Neural progenitor cell (in vitro differentiated cells): ENCODE measurements around the gene TPGS1. TPM values are rescaled to one million over a fixed set of nuclear protein-coding genes. Genes with fewer than 3 reads are reported as not detected.

ENCODE experiments used
- DNase-seq: peaks from one replicate; pipeline ENCODE4 v3.0.0-alpha.2; 2016; ENCODE audit warnings: low spot score
- H2AFZ ChIP-seq: fragments of 200-600 bp; sonication (generic); replicated peaks from 2 replicates; pipeline ENCODE4 v1.6.1; 2016; ENCODE audit warnings: antibody characterized with exemption
- H3F3A ChIP-seq: fragments of 200-600 bp; sonication (generic); 2 replicates; pipeline ENCODE4 v1.6.1; 2016; ENCODE audit warnings: antibody characterized with exemption, low read depth
- H3K27ac ChIP-seq: fragments of 200-600 bp; sonication (generic); 2 replicates; pipeline ENCODE4 v1.5.1; 2016; ENCODE audit warnings: mild to moderate bottlenecking
- H3K27me3 ChIP-seq: fragments of 200-600 bp; sonication (generic); 2 replicates; pipeline ENCODE4 v1.6.1; 2016; ENCODE audit warnings: mild to moderate bottlenecking, moderate library complexity
- H3K36me3 ChIP-seq: fragments of 200-600 bp; sonication (generic); 2 replicates; pipeline ENCODE4 v1.5.1; 2016
- H3K4me1 ChIP-seq: fragments of 200-600 bp; sonication (generic); 2 replicates; pipeline ENCODE4 v1.6.1; 2016; ENCODE audit warnings: mixed run types
- H3K4me2 ChIP-seq: fragments of 200-600 bp; sonication (generic); 2 replicates; pipeline ENCODE4 v1.6.1; 2016
- H3K4me3 ChIP-seq: fragments of 200-600 bp; sonication (generic); 2 replicates; pipeline ENCODE4 v1.5.1; 2016
- H3K79me2 ChIP-seq: fragments of 200-600 bp; sonication (generic); 2 replicates; pipeline ENCODE4 v1.6.1; 2016; ENCODE audit warnings: low read depth
- H3K9ac ChIP-seq: fragments of 200-600 bp; sonication (generic); 2 replicates; pipeline ENCODE4 v1.6.1; 2016
- H3K9me3 ChIP-seq: fragments of 200-600 bp; sonication (generic); 2 replicates; pipeline ENCODE4 v1.5.1; 2016; ENCODE audit warnings: low read depth
- H4K20me1 ChIP-seq: fragments of 200-600 bp; sonication (generic); 2 replicates; pipeline ENCODE4 v1.6.1; 2016; ENCODE audit warnings: low read depth
- H3K27ac Mint-ChIP-seq: 3 replicates; pipeline ENCODE4 v1.8.0; 2021; ENCODE audit warnings: mixed read lengths
- H3K27me3 Mint-ChIP-seq: 2 replicates; pipeline ENCODE4 v1.8.0; 2022; ENCODE audit warnings: low read depth, mild to moderate bottlenecking, inconsistent platforms, moderate library complexity, mixed read lengths; ENCODE audit not compliant: insufficient read depth
- H3K36me3 Mint-ChIP-seq: 3 replicates; pipeline ENCODE4 v1.8.0; 2021; ENCODE audit warnings: mixed read lengths
- H3K4me1 Mint-ChIP-seq: 3 replicates; pipeline ENCODE4 v1.8.0; 2021; ENCODE audit warnings: mixed read lengths
- H3K4me3 Mint-ChIP-seq: 3 replicates; pipeline ENCODE4 v1.8.0; 2021; ENCODE audit warnings: mild to moderate bottlenecking, moderate library complexity, mixed read lengths
- H3K9me3 Mint-ChIP-seq: 3 replicates; pipeline ENCODE4 v1.8.0; 2020; ENCODE audit warnings: mixed read lengths
- EZH2 ChIP-seq: fragments of 200-600 bp; sonication (generic); IDR thresholded peaks from 2 replicates; pipeline ENCODE4 v1.6.1; 2017; ENCODE audit warnings: antibody characterized with exemption, mild to moderate bottlenecking, moderate library complexity
- EZH2phosphoT487 ChIP-seq: fragments of 200-600 bp; sonication (generic); IDR thresholded peaks from 2 replicates; pipeline ENCODE4 v1.6.1; 2017; ENCODE audit warnings: antibody characterized with exemption
- total RNA-seq: library from RNA; depleted of rRNA; stranded (reverse); fragments of >200 nt; gene quantifications from 2 replicates; pipeline ENCODE4 v1.2.3, GENCODE V29; 2015; ENCODE audit warnings: low replicate concordance
- TF ChIP-seq, protein P1 (sequence below): fragments of 200-600 bp; sonication (generic); IDR thresholded peaks from 2 replicates; pipeline ENCODE4 v1.5.1; 2017; ENCODE audit warnings: antibody characterized with exemption, mild to moderate bottlenecking

The TPGS1 gene
- total RNA-seq, 1 donor from 2014 or later, result 9.4 TPM

GRCh38 chr19:539429-540030, 32.2 kb downstream of the TPGS1 start:
- H2AFZ ChIP-seq, result no peak overlapping the region
- H3K4me2 ChIP-seq, result no peak overlapping the region
- H3K9me3 ChIP-seq, result no peaks in the 10 kb centered on the region
- peaks cover 10% of the 10 kb centered on the region for H3K36me3 Mint-ChIP-seq
- H3F3A ChIP-seq, result no peaks in the 10 kb centered on the region
- H3K4me1 ChIP-seq, result no peaks in the 10 kb centered on the region
- H3K9me3 Mint-ChIP-seq, result no peaks in the 10 kb centered on the region
- H3K27me3 ChIP-seq, result no peaks in the 10 kb centered on the region
- peaks cover 38% of the 10 kb centered on the region for H4K20me1 ChIP-seq
- no peak for DNase-seq
- TF ChIP-seq, protein P1, sequence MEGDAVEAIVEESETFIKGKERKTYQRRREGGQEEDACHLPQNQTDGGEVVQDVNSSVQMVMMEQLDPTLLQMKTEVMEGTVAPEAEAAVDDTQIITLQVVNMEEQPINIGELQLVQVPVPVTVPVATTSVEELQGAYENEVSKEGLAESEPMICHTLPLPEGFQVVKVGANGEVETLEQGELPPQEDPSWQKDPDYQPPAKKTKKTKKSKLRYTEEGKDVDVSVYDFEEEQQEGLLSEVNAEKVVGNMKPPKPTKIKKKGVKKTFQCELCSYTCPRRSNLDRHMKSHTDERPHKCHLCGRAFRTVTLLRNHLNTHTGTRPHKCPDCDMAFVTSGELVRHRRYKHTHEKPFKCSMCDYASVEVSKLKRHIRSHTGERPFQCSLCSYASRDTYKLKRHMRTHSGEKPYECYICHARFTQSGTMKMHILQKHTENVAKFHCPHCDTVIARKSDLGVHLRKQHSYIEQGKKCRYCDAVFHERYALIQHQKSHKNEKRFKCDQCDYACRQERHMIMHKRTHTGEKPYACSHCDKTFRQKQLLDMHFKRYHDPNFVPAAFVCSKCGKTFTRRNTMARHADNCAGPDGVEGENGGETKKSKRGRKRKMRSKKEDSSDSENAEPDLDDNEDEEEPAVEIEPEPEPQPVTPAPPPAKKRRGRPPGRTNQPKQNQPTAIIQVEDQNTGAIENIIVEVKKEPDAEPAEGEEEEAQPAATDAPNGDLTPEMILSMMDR, result no peak
- H3K36me3 ChIP-seq, result no peaks in the 10 kb centered on the region
- H3K27ac ChIP-seq, result no peak overlapping the region
- peaks cover 9% of the 10 kb centered on the region for H3K79me2 ChIP-seq
- H3K4me1 Mint-ChIP-seq, result no peaks in the 10 kb centered on the region
- H3K27me3 Mint-ChIP-seq, result peaks cover 2% of the 10 kb centered on the region
- no peak overlapping the region for H3K4me3 Mint-ChIP-seq
- no peak overlapping the region for H3K27ac Mint-ChIP-seq
- no peak overlapping the region for H3K4me3 ChIP-seq
- H3K9ac ChIP-seq, result no peak overlapping the region

GRCh38 chr19:540867-541637, 33.8 kb downstream of the TPGS1 start:
- Histone ChIP-seq H3K79me2 (no peaks in the 10 kb centered on the region), H4K20me1 (peaks cover 26% of the 10 kb centered on the region), H3K36me3 (no peaks in the 10 kb centered on the region), H3K9me3 (no peaks in the 10 kb centered on the region), H2AFZ (no peak overlapping the region), H3K9ac (no peak overlapping the region), H3K27ac (no peak overlapping the region), H3K27me3 (no peaks in the 10 kb centered on the region), H3K4me2 (no peak overlapping the region), H3F3A (no peaks in the 10 kb centered on the region), H3K4me1 (no peaks in the 10 kb centered on the region), H3K4me3 (no peak overlapping the region)
- no peak for DNase-seq
- TF ChIP-seq EZH2 (no peak), EZH2phosphoT487 (no peak)
- TF ChIP-seq, protein P1, result no peak
- Mint-ChIP-seq H3K4me3 (no peak overlapping the region), H3K9me3 (no peaks in the 10 kb centered on the region), H3K27me3 (peaks cover 6% of the 10 kb centered on the region), H3K27ac (no peak overlapping the region), H3K4me1 (no peaks in the 10 kb centered on the region), H3K36me3 (peaks cover 10% of the 10 kb centered on the region)

DNA sequence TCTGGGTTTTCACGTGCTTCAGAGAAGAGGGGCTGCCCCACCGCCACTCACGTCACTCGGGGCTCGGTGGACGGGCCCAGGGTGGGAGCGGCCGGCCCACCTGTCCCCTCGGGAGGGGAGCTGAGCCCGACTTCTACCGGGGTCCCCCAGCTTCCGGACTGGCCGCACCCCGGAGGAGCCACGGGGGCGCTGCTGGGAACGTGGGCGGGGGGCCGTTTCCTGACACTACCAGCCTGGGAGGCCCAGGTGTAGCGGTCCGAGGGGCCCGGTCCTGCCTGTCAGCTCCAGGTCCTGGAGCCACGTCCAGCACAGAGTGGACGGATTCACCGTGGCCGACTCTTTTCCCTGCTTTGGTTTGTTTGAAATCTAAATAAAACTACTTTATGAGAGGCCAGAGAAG, 34.4 kb downstream of the TPGS1 start:
- H3F3A ChIP-seq, result no peaks in the 10 kb centered on the region
- no peak for TF ChIP-seq EZH2phosphoT487
- no peak for TF ChIP-seq EZH2
- TF ChIP-seq, protein P1, result no peak
- H3K36me3 ChIP-seq, result no peaks in the 10 kb centered on the region
- no peak overlapping the region for H3K4me2 ChIP-seq
- no peaks in the 10 kb centered on the region for H3K27me3 ChIP-seq
- no peak for DNase-seq
- H3K4me3 ChIP-seq, result no peak overlapping the region
- Mint-ChIP-seq H3K36me3 (peaks cover 10% of the 10 kb centered on the region), H3K27ac (no peak overlapping the region), H3K27me3 (peaks cover 6% of the 10 kb centered on the region), H3K4me3 (no peak overlapping the region), H3K4me1 (no peaks in the 10 kb centered on the region), H3K9me3 (no peaks in the 10 kb centered on the region)
- no peaks in the 10 kb centered on the region for H3K9me3 ChIP-seq
- no peaks in the 10 kb centered on the region for H3K4me1 ChIP-seq
- H3K9ac ChIP-seq, result no peak overlapping the region
- no peak overlapping the region for H2AFZ ChIP-seq
- H4K20me1 ChIP-seq, result peaks cover 20% of the 10 kb centered on the region
- no peak overlapping the region for H3K27ac ChIP-seq
- H3K79me2 ChIP-seq, result no peaks in the 10 kb centered on the region
